B cell (primary cell): ENCODE data around the gene MAP6. TPM values are rescaled to one million over a fixed set of nuclear protein-coding genes. Genes with fewer than 3 reads are reported as not detected.

Source experiments
- ATAC-seq: fragments of 200-7000 bp; cut with Tn5 transposase; one replicate; pipeline ENCODE4 v1.10.0; 2021; ENCODE audit warnings: low read depth, mild to moderate bottlenecking, moderate number of reproducible peaks, moderate library complexity
- CTCF ChIA-PET: fragments of 350-600 bp; sonication (Branson Sonifier 250); formaldehyde crosslinking; loops from one replicate; lab custom pipeline; 2021; ENCODE audit warnings: antibody characterized with exemption, inconsistent platforms; lab: Charles Lee
- POLR2A ChIA-PET: fragments of 350-600 bp; sonication (Branson Sonifier 250); formaldehyde crosslinking; loops from one replicate; lab custom pipeline; 2021; ENCODE audit warnings: antibody characterized with exemption; lab: Charles Lee
- DNase-seq: peaks from one replicate; pipeline ENCODE4 v3.0.0; 2013
- H2AFZ ChIP-seq: 2 replicates; pipeline ENCODE4 v1.6.1; 2012; ENCODE audit warnings: mild to moderate bottlenecking, low read depth, low read length; ENCODE audit not compliant: insufficient read depth, poor library complexity, severe bottlenecking
- H3K27ac ChIP-seq, 2 donors: 1 replicate in 1 of 2; 2 replicates in 1 of 2; pipeline ENCODE4 v1.5.1; 2012 to 2013; ENCODE audit warnings: low read length in 2 of 2, mild to moderate bottlenecking in 2 of 2, moderate library complexity in 1 of 2
- H3K27me3 ChIP-seq, 4 experiments: fragments of 200-600 bp in 1 of 4; sonication (generic) in 1 of 4; replicated peaks in 1 of 4; 1 replicate in 2 of 4; 2 replicates in 2 of 4; pipeline versions ENCODE4 v1.6.1 to v1.7.0; 2013 to 2016; ENCODE audit warnings: low read length in 3 of 4, mild to moderate bottlenecking in 2 of 4, mixed read lengths in 1 of 4, moderate library complexity in 1 of 4; ENCODE audit not compliant: insufficient read depth in 4 of 4, control insufficient read depth in 3 of 4; ENCODE audit errors: control extremely low read depth in 1 of 4
- H3K36me3 ChIP-seq, 2 experiments: replicated peaks in 1 of 2; 1 replicate in 1 of 2; 2 replicates in 1 of 2; pipeline versions ENCODE4 v1.6.1 to v1.7.1; 2013; ENCODE audit warnings: low read length in 1 of 2; ENCODE audit not compliant: insufficient read depth in 2 of 2, control insufficient read depth in 1 of 2; ENCODE audit errors: control extremely low read depth in 1 of 2, extremely low read depth in 1 of 2
- H3K4me1 ChIP-seq, 2 donors: fragments of 200-600 bp in 1 of 2; sonication (generic) in 1 of 2; 1 replicate in 1 of 2; 2 replicates in 1 of 2; pipeline versions ENCODE4 v1.5.1 to v1.6.1; 2013 to 2017; ENCODE audit warnings: low read length in 2 of 2; ENCODE audit not compliant: control insufficient read depth in 2 of 2, insufficient read depth in 2 of 2
- H3K4me2 ChIP-seq: replicated peaks from 2 replicates; pipeline ENCODE3; 2012; ENCODE audit warnings: mild to moderate bottlenecking, low read depth, low read length; ENCODE audit not compliant: poor library complexity, severe bottlenecking
- H3K4me3 ChIP-seq, 5 experiments: fragments of 200-600 bp in 1 of 5; sonication (generic) in 1 of 5; 1 replicate in 3 of 5; 2 replicates in 2 of 5; pipeline versions ENCODE4 v1.5.1 to v1.7.0; 2011 to 2016; ENCODE audit warnings: low read length in 4 of 5, mild to moderate bottlenecking in 4 of 5, low read depth in 2 of 5, control low read depth in 1 of 5, moderate library complexity in 1 of 5; ENCODE audit not compliant: insufficient read depth in 1 of 5; ENCODE audit errors: control extremely low read depth in 1 of 5, extremely low read depth in 1 of 5
- H3K79me2 ChIP-seq: fragments of 200-600 bp; sonication (generic); one replicate; pipeline ENCODE4 v1.6.0; 2016; ENCODE audit warnings: low read length; ENCODE audit not compliant: control insufficient read depth, insufficient read depth
- H3K9ac ChIP-seq: fragments of 200-600 bp; sonication (generic); 2 replicates; pipeline ENCODE4 v1.6.1; 2017; ENCODE audit warnings: mild to moderate bottlenecking, low read length, moderate library complexity
- H3K9me3 ChIP-seq, 3 donors: one replicate each; pipeline versions ENCODE4 v1.6.1 to v1.7.1; 2013; ENCODE audit warnings: low read length in 2 of 3; ENCODE audit not compliant: control insufficient read depth in 2 of 3, insufficient read depth in 1 of 3; ENCODE audit errors: control extremely low read depth in 1 of 3
- H4K20me1 ChIP-seq: 2 replicates; pipeline ENCODE4 v1.6.0; 2012; ENCODE audit warnings: mild to moderate bottlenecking, low read length; ENCODE audit not compliant: insufficient read depth, control insufficient read depth, poor library complexity, severe bottlenecking
- H3K27ac Mint-ChIP-seq: one replicate; pipeline ENCODE4 v1.8.0; 2021; ENCODE audit warnings: mixed read lengths
- H3K27me3 Mint-ChIP-seq: one replicate; pipeline ENCODE4 v1.8.0; 2021; ENCODE audit warnings: mixed read lengths
- H3K4me1 Mint-ChIP-seq: one replicate; pipeline ENCODE4 v1.8.0; 2021; ENCODE audit warnings: mixed read lengths
- H3K4me3 Mint-ChIP-seq: one replicate; pipeline ENCODE4 v1.8.0; 2021; ENCODE audit warnings: mixed read lengths
- H3K9me3 Mint-ChIP-seq: one replicate; pipeline ENCODE4 v1.8.0; 2022; ENCODE audit warnings: mixed read lengths; ENCODE audit not compliant: insufficient read depth
- EZH2 ChIP-seq: IDR thresholded peaks from 2 replicates; pipeline ENCODE4 v1.6.1; 2012; ENCODE audit warnings: borderline replicate concordance, low read depth, mild to moderate bottlenecking, moderate library complexity, low read length; ENCODE audit not compliant: insufficient read depth, poor library complexity, severe bottlenecking
- whole genome bisulfite sequencing: methylation state at CpG from one replicate; pipeline ENCODE4 v1.1.5; 2013; ENCODE audit warnings: missing lambda C conversion rate; ENCODE audit not compliant: insufficient coverage; 5-methylcytosine and 5-hydroxymethylcytosine counted together
- intact Hi-C: fragments of 100-400 bp; cut with micrococcal nuclease; formaldehyde crosslinking; loops from one replicate; pipeline ENCODE4 v1.10.0; 2022
- polyA plus RNA-seq: library from polyadenylated mRNA; depleted of rRNA; stranded (reverse); fragments of >200 nt; gene quantifications from 2 replicates; pipeline ENCODE4 v1.2.3, GENCODE V29; 2012
- total RNA-seq, 2 donors: library from RNA; stranded (reverse); fragments of 120-200 nt in 1 of 2; gene quantifications; 1 replicate in 1 of 2; 2 replicates in 1 of 2; pipeline versions ENCODE4 v1.2.3 to v1.2.4, GENCODE V29; 2013 to 2022
- TF ChIP-seq, protein P1 (sequence below): fragments of 200-600 bp; IDR thresholded peaks from one replicate; pipeline ENCODE4 v1.8.0; 2022; ENCODE audit warnings: antibody characterized with exemption, mild to moderate bottlenecking

The MAP6 gene
- total and polyA plus RNA-seq, 2 donors (not counting 1 experiment from before 2014, with no cell fraction given): 0.54 to 0.57 TPM

DNA sequence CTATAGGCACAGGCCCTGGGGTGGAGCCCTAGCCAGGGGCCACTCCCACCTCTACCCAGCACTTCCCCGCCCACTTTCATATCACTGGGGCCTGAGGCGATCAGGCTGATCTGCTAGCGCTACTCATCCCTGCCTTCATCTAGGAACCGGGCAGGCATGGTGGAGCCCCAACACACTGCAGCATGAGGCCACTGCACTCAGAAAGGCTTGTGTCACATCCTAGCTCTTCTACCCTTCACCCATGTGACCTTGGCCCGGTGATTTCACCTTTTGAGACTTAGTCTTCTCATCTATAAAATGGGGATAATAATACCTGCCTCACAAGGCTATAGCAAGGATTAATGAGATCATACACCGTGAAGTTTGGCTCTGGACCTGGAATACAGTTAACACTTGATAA lies 125.0 kb downstream of the MAP6 start:
- POLR2A ChIA-PET: no interaction called here
- no peak overlapping the region for H3K4me3 ChIP-seq
- no peak for TF ChIP-seq EZH2
- TF ChIP-seq, protein P1, sequence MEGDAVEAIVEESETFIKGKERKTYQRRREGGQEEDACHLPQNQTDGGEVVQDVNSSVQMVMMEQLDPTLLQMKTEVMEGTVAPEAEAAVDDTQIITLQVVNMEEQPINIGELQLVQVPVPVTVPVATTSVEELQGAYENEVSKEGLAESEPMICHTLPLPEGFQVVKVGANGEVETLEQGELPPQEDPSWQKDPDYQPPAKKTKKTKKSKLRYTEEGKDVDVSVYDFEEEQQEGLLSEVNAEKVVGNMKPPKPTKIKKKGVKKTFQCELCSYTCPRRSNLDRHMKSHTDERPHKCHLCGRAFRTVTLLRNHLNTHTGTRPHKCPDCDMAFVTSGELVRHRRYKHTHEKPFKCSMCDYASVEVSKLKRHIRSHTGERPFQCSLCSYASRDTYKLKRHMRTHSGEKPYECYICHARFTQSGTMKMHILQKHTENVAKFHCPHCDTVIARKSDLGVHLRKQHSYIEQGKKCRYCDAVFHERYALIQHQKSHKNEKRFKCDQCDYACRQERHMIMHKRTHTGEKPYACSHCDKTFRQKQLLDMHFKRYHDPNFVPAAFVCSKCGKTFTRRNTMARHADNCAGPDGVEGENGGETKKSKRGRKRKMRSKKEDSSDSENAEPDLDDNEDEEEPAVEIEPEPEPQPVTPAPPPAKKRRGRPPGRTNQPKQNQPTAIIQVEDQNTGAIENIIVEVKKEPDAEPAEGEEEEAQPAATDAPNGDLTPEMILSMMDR: no peak
- H3K27ac Mint-ChIP-seq: no peak overlapping the region
- no peaks in the 10 kb centered on the region for H3K36me3 ChIP-seq
- H3K4me2 ChIP-seq: no peak overlapping the region
- H3K79me2 ChIP-seq: no peaks in the 10 kb centered on the region
- peaks cover 0 to 21% (median 8%) of the 10 kb centered on the region in 4 experiments for H3K27me3 ChIP-seq
- no peak overlapping the region for H2AFZ ChIP-seq
- H3K9me3 ChIP-seq: no peaks in the 10 kb centered on the region
- H3K9me3 Mint-ChIP-seq: no peaks in the 10 kb centered on the region
- no peak overlapping the region for H3K9ac ChIP-seq
- no peaks in the 10 kb centered on the region for H3K4me1 Mint-ChIP-seq
- intact Hi-C loops: no loop called here
- 84% methylated on average over 4 of the region's 6 CpGs for WGBS
- peaks cover 23% of the 10 kb centered on the region for H3K27me3 Mint-ChIP-seq
- ATAC-seq (no peak), DNase-seq (no peak)
- H3K27ac ChIP-seq: no peak overlapping the region
- CTCF ChIA-PET: interaction anchor here (1.2 to 2.0 kb wide), 2 partner anchors 12 to 97 kb away, joined by 5 to 7 read pairs; no protein-coding TSS in a partner anchor
- no peaks in the 10 kb centered on the region for H3K4me1 ChIP-seq
- no peaks in the 10 kb centered on the region for H4K20me1 ChIP-seq
- no peak overlapping the region for H3K4me3 Mint-ChIP-seq

DNA sequence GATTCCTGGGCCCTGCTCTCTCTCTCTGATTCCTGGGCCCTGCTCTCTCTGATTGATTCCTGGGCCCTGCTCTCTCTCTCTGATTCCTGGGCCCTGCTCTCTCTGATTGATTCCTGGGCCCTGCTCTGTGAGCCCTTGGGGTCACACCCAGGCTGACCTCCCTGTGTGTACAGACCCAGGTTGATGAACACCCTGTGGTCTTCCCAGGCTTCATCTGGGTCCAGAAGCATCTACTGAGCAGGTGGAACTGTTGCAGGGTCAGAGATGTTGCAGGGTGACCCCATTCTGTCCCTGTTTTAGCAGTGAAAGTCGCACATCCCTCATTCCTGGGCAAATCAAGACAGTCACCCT lies 126.8 kb downstream of the MAP6 start:
- no peak for ATAC-seq
- H3K27ac ChIP-seq: no peak overlapping the region
- no peaks in the 10 kb centered on the region for H4K20me1 ChIP-seq
- no peaks in the 10 kb centered on the region for H3K79me2 ChIP-seq
- intact Hi-C loops: no loop called here
- H3K27me3 Mint-ChIP-seq: peaks cover 30% of the 10 kb centered on the region
- H3K9ac ChIP-seq: no peak overlapping the region
- no peak for DNase-seq
- no peaks in the 10 kb centered on the region for H3K36me3 ChIP-seq
- TF ChIP-seq, protein P1: no peak
- TF ChIP-seq EZH2: no peak
- CTCF ChIA-PET: interaction anchor here (1.2 kb wide), 1 partner anchor 8 kb away, joined by 5 read pairs; no protein-coding TSS in a partner anchor
- H3K4me3 Mint-ChIP-seq: no peak overlapping the region
- peaks cover 16% of the 10 kb centered on the region for H3K4me1 Mint-ChIP-seq
- 69% methylated on average over 1 of the region's 1 CpG for WGBS
- POLR2A ChIA-PET: no interaction called here
- peaks cover 0 to 21% (median 6%) of the 10 kb centered on the region in 4 experiments for H3K27me3 ChIP-seq
- H3K27ac Mint-ChIP-seq: no peak overlapping the region
- H3K4me1 ChIP-seq: peaks cover 9 to 16% of the 10 kb centered on the region in 2 donors
- no peak overlapping the region for H3K4me2 ChIP-seq
- no peak overlapping the region for H2AFZ ChIP-seq
- no peaks in the 10 kb centered on the region for H3K9me3 Mint-ChIP-seq
- no peaks in the 10 kb centered on the region for H3K9me3 ChIP-seq
- no peak overlapping the region for H3K4me3 ChIP-seq
